HG03196 (cell line): ENCODE data around the gene XYLT1.

Experiments used
- ATAC-seq: cut with Tn5 transposase; IDR thresholded peaks from one replicate; pipeline ENCODE4 v1.9.1; 2021; ENCODE audit not compliant: unreplicated experiment

XYLT1 gene

DNA sequence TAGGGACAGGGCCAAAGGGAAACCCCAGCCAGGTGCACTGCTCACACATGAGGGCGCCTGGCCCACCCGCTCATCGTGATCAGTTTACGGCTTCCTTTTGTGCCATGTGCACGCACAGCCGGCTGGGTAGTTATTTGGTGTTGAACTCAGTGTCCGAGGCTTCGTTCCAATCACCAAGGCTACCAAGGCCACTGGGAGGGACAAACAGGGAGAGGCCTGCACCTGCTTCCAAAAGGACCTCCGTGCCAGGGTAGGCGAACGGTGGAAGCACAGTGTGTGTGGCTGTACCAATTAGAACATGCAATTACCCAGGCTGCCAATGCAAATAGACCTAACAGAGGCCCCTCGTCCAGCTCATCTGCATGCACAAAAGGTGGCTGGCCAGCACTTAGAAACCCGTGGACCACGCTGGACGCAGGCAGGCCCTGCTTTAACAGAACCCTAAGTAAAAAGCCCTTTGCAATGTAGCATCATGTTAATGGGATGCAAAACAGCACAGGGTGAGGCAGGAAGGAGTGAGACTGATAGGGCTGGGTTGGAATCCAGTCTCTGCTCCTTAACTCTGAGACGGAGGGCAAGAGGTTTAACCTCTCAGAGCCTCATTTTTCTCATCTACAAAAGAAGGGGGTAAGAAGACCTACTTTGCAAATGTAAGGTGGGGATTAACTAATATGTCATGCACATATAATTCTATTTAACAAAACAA lies 204.0 kb downstream of the XYLT1 start:
- ATAC-seq: no peak

DNA sequence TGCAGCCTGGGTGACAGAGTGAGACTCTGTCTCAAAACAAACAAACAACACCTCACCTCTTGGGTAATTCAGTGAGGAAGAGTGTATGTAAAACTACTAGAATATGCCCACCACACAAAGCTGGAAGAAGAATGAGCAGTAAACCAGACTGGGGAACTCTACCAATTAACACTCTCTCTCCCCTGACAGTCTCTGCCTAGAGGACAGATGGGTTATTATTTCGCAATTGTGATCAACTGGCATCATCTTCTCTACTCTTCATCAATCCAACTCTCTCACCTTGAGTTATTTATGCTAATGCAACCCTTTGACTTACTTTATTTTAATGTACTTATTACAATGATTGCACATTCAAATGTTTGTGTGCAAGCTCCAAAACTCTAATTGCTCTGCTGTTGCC lies 205.6 kb downstream of the XYLT1 start:
- ATAC-seq: no peak

DNA sequence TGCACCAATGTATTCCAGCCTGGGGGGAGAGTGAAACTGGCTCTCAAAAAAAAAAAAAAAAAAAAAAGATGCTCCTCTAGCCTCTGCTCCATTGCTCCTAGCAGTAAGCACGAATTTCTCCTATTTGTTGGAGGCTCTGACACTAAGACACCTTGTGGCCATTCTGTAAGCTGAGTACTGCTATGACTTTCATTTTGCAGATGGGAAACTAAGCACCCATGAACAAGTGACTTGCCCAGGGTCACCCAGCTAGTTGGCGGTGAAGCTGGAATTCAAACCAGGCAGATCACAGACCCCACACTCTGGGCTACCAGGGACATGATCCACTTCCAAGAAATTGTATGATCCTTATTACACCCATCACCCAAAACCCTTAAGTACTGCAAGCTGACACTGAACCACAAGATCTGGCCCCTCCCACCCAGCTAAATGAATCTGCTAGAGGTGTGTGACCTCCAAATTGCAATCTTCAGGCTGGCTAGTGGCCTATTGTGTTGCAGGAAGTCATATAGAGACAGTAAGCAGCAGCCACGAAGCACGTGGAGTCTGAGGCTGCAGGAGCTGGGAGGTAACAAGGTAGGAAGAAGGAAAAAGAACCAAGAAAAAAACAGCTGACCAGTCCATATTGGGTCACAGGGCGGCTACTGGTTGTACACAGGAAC lies 209.4 kb downstream of the XYLT1 start:
- no peak for ATAC-seq

DNA sequence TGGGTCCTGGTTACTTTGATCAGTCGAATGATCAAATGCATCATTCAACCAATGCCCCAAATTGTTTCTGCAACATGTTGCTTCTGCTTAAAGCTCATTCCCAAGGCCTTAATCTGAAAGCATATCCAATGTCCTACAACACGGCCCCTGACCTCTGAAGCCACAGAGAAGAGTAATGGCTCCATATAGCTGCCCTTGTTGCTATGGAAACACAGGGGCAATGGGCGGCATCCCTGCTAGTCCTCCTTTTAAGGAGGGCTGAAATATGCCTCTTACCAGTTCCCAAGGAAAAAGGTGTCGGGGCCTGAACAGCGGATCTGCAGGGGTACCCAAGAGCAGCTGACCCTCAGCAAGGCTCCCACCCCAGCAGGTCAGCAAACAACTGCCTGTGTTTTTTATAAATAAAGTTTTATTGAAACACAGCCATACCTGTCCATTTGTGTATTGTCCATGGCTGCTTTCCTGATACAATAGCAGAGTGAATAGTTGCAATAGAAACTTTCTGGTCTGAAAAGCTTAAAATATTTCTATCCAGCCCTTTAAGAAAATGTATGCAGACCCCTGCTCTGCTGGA lies 210.4 kb downstream of the XYLT1 start:
- ATAC-seq: no peak

DNA sequence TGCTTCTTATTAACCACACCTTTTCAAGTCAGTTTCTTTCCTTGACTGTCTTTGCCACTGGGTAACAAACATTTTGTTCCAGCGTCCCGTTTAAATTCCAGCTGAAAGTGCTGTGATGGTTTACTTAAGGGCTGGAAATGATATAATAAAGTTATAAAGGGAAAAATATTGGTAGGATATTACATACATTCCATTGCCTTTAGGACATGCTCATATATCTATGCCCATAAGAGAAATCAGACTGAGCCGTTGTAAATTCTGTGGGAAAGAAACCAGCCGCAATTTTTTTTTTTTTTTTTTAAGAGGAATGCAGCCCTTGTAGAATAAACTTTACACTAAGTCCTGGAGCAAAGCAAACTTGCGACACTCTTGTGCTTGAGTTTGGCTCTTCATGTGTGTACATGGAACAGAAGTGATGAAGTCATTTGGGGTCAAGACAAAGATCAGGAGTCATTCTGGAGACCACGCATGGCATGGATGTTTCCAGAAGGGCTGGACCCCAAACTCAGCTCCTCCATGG lies 210.9 kb downstream of the XYLT1 start:
- ATAC-seq: no peak

DNA sequence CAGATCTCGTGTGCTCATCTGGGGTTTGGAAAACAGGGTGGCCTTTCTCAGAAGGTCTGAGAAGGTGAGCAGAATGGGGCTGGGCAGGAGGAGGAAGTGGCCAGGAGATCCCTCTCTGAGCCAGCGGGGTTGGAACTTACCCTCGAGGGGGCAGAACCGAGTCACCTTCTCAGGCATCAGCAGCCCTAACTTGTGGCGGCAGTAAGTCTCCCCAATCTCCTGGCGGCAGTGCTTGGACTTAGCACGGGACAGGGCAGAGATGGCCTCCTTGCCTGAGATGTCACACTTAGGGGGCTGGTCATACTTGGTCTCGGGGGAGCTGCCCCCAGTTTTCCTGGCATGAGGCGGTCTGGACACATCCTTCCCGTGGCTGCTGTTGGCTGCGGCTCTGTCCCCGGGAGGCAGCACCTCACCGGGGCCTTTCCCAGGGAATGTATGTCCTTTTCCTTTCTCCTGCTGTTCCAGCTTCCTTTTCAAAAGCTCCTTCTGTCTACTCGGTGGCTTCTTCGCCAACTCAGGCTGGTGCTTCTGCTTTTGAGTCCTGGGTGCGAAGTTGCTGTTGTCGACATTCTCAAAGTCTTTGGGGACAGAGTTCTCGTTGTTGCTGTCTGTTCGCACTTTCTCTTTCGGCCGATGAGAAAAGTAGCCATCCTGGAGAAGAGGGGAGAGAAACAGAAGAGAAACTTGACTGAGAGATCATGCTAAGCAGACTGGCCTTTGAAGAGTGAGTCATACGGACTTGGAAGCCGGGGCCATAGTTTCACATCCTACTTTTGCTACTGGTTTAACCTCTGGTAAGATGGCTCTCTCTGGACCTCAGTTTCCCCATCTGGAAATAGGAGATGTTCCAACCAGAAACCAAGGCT lies 211.7 kb downstream of the XYLT1 start:
- ATAC-seq: no peak

DNA sequence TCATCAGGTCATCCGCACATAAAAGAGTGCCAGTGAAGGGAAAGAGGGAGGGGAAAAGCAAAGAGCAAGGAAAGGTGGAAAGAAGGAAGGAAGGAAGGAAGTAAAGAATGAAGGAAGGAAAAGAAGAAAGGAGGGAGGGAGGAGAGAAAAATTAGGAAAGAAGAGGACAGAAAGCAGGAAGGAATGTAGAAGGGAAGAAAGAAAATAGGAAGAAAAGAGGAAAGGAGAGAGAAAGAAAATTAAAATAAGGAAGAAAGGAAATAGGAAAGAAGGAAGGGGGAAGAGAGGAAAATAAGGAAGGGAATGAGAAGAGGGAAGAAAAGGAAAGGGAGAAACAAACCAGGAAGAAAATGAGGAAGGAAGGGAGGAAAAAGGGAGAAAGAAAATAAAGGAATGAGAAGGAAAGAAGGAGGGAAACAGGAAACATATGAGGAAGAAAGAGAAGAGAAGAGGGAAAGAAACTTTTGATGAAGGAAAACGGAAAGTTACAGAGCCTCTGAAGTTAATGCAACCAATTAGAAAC lies 212.6 kb downstream of the XYLT1 start:
- ATAC-seq: no peak

DNA sequence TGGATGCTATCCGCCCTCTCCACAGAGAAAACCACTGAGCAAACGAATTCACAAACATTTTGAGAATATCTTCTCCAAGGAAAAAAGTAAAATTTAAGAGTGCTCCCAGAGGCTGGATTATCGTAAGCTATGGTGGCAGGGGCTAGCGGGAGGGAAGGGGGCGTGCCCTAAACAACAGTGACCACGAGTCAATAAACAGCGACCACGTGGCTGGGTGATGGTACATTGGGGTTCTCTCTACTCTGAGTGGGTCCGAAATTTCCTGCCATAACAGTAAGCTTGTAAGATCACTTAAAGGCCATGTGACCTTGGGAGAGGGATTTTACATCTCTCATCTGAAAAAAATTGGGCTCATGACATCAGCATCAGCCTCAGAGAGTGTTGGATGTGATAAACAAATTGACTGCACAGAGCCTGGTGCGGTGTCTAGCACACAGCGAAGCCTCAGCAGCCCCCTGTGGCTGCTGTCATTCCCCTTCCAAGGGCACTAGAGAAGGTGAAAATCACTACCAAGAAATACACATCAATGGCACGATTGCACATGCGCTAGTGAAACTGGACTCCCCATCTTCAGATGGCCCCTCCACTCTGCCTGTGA lies 213.2 kb downstream of the XYLT1 start:
- ATAC-seq: no peak

DNA sequence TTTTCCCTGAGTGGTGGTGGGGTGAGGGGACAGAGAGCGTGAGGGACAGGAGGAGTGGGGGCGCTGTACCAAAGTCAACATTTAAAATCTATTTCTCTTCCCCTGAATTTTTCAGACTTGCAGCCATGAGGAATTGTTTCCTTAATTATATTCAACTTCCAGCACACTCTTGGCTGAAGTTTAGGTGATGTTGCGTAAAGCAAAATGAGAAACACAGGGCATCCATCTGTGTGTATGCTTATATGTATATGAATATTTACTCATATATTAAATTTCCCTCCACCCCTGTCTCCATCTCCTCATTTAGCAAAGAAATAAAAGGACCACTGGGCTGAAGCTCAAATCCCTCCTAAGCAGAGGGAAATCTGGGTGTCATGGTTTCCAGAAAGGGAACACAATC lies 218.1 kb downstream of the XYLT1 start:
- ATAC-seq: no peak

DNA sequence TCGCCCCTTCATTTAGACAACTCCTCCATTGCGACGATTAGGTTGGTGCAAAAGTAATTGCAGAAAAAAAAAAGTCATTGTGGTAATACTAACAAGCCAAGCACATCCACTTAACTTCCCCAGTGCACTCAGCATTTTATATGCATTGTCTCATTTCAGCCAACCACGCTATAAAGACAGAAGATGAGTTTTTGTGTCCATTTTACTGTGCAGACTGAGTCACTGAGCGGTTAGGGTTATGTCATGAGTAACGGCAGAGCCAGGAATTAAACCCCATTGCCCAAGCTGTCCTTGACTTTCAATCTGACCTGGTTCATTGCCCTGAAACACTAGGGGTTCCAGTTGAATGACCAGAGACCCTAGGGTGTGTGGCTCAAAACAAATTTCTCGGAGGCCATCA lies 218.7 kb downstream of the XYLT1 start:
- no peak for ATAC-seq

DNA sequence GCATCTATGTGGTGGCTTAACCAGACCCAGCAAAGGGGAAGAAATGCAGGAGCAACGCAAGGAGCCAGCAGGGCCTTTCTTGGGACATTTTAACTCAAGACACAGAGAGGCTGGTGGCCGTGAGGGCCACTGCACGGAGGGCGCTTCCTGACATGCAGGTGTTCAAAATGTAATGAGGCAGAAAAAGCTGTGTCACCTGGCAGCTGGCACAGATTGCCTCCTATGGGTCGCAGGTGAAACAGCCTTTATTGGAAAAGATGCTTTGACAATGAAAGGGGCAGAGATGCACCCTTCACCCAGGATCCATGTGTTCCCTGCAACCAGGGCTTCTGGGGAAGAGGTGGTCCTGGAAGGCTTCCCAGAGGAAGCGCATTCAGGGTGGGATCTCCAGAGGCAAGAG lies 219.3 kb downstream of the XYLT1 start:
- no peak for ATAC-seq

DNA sequence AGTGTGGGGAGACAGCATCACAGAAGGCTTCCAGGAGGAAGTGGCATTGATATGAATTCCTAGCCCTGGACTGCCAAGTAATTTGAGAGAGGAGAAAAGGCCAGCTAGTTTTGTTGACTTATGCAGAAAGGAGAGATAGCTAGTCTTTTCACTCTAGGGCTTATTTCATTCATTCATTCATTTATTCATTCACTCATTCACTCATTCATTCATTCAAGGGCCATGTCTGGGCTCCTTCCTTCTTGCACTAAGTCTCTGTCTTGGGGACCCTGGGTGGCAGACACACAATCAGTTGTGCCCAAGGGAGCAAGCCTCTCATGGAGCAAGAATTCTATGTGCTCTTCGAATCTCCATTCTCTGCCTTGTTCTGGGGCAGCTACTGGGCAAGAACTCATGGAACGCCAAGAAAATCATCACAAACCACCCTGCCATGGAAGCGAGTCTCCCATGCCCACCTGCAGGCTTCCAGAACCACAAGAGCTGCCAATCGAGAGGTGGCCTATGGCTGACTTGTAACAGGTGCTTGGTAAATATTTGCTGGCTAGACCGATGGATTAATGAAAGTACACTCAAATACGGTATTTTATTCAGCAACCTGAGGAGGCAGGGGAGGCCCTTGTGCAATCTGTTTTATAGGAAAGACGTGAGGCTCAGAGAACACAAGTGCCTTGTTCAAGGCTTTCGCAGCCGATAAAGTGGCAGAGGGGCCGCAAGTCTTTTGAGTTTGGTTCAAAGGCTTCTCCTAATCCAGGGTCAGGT lies 223.6 kb downstream of the XYLT1 start:
- no peak for ATAC-seq

DNA sequence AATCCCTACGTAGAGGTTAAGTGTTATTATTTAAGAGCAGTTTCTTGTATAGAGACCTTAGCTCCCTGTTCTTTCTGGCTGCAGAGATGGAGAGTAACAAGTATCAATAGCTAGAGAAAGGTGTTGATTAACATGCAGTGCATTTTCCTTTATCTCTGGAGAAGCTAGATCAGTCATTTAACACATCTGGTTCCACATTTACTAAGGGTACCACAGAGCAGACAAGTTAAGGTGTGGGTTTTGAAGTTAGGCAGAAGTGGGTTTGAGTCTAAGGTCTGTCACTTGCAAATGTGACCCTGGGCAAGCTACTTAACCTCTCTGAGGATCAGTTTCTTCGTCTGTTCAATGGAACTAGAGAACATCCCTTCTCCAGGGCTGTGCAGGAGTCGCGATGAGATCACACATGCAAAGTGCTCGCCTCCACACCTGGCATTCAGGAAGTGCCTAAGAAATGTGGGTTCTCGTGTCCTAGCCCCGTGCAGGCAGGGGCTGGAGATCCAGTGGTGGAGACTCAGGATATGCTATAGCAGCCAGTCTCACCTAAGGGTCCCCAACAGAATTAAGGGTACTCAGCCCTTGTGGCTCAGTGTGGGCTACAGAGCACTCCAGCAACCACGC lies 224.4 kb downstream of the XYLT1 start:
- no peak for ATAC-seq

DNA sequence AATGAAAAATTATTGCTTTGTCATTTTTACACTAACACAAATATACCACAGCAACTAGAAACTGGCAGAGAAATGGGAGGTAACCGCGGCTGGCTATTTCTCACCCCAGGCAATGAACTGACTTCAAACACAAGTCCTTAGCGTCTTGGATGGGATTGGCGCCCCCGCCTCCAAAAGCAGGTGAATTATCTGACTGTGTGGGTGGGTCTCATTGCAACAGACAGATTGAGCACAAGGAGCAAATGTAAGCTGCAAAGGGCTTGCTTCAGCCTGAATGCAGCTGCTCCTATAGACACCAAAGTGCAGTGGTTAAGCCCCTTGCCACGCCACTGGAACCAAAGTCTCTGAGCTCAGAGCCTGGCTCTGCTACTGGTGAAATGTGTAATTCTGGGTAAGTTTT lies 225.0 kb downstream of the XYLT1 start:
- ATAC-seq: no peak

DNA sequence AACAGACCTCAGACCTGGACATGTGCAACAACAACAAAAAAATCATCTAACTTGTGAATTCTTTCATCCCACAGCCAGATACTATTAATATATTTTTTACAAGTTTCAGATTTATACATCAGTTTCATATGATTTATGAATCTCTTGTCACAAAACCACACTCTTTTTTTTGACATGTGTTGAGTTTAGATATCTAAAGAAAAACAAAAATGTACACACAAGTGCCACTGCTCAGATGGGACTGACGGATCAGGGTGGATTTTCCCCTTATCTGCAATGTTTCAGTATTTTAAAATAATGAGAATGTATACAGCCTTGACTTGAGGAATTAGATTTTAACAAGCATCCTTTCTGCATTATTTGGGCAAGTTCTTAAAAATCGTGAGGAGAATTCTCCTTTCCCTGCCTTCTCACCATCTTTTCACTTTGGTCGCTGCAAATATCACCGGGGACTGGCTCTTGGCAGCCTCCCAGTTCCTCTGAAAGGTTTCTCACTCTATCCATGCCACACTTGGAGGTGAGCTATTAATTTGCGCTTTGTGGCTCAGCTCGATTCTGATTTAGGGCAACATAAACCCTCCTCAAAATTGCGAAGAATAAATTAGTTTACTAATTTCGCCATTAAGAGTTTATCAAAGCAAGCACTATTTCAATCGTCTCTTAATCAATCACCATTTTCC lies 225.7 kb downstream of the XYLT1 start:
- no peak for ATAC-seq

DNA sequence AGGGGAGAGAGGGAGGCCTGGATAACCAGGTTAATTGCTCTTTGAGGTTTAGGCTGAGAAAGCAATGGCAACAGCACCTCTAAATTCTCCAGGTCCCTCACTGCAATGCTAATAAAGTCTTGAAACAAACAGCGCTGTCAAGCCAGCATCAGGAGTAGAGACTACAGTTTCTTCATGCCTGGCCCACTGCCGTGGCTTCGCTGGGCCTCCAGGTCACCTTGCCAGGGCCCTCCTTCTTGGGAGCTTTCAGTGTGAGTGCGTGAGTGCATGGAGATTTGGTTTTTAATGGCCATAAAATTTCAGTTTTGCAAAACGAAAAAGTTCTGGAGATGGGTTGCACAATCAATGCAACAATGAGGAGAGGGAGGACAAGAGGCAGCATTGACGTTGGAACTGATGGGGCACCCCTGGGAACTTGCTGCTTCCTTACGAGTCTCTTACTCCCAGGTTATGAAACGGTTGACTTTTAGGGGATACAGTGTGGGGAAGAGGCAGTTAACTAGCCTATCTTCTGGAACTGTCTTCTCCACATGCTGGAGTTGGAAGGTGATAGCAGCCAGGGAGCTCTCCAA lies 229.4 kb downstream of the XYLT1 start:
- no peak for ATAC-seq

DNA sequence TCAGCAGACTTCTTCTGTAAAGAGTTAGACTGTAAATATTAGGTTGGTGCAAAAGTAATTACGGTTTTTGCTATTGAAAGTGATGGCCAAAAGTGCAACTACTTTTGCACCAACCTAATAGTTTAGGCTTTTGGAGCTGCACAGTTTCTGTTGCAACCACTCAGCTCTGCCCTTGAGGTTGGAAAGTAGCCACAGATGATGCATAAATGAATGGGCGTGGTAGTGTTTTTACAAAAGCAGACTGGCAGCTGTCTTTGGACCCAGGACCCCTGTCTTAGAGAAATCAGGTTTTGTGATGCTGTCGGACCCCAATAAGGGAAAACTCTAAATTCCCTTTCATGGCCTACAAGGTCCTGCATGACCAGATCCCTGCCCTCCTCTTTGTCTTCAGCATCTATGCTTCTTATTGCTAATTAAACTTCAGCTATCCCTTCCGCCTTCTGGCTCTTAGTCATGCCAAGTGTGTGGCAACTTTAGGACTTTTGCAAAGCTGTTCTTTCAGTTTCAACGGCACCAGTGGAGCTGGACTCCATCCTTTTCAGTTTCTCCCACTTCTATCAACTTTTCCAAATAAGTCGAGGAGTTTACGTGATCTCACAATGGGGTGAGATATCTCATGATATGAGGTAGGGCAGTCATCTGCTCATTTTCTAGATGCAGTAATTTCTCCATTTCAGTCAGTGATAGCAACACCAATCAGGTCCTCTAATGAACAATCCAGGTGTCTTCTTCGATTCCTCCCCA lies 232.3 kb downstream of the XYLT1 start:
- ATAC-seq: no peak

DNA sequence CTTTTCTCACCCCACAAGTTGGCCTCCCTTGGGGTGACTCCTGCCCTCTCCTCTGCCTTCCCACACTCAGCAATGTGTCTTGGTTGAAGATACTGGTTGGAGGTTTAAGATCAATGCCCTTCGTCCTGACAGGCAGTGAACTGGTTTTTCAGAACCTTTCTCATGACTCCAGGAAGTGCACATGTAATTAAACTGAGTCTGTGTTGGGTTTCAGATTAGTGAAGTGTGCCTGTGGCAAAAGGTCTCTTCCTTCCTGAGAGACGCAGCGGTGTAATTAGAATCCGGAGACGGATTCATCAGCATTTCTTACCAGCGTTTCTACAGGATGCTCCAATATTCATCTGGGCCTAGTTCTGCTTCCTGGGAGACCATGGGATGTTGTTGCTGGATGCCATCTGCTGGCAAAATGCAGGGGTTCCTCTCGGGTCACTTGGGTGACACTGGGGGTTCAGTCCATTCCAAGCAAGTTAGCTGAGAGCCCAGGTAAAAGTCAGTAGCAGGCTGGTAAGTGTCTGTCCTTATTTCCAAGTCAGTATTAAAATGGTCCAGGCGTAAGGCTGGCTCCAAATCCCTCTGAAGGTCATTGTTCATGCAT lies 233.3 kb downstream of the XYLT1 start:
- ATAC-seq: no peak
